K562 (cell line): ENCODE results near the gene C2orf81. TPM values are rescaled to one million over a fixed set of nuclear protein-coding genes. Genes with fewer than 3 reads are reported as not detected.

Experiments
- ATAC-seq: fragments of 200-7000 bp; cut with Tn5 transposase; 3 replicates; pipeline ENCODE4 v1.9.1; 2020; ENCODE audit warnings: moderate library complexity
- BruUV-seq: library from RNA; stranded (reverse); fragments of 400-500 nt; replicated peaks from 2 replicates; lab custom pipeline; 2021; lab: Mats Ljungman, UMichigan
- CTCF ChIA-PET: fragments of 300-600 bp; formaldehyde crosslinking; extraction: SDS; loops from one replicate; lab custom pipeline; 2021; ENCODE audit warnings: low intra/inter-chr PET ratio; lab: Yijun Ruan, JAX
- POLR2A ChIA-PET: fragments of 300-600, 350-650 bp; sonication (Branson Sonifier 250); formaldehyde crosslinking; extraction: SDS; loops from one replicate; lab custom pipeline; 2021; ENCODE audit warnings: antibody characterized with exemption, inconsistent platforms; lab: Yijun Ruan, JAX
- DNase-seq, 4 experiments: peaks; one replicate each; pipeline versions ENCODE4 v3.0.0 to v3.0.0-alpha.2; 2011 to 2018; ENCODE audit warnings: low spot score in 3 of 4, mixed read lengths in 3 of 4; ENCODE audit errors: extremely low read depth in 1 of 4
- FAIRE-seq: peaks from 2 replicates; lab custom pipeline; 2011; peaks lifted over from hg19 to GRCh38; lab: Jason Lieb, UNC
- H2AFZ ChIP-seq: 2 replicates; pipeline ENCODE4 v1.6.0; 2011; ENCODE audit warnings: low read depth, low read length, control low read depth, inconsistent platforms
- H3K27ac ChIP-seq: fragments of 200-600 bp; 3 replicates; pipeline ENCODE4 v1.8.0; 2011; ENCODE audit warnings: low read depth, mild to moderate bottlenecking, control low read depth, inconsistent platforms, low read length, moderate library complexity, mixed read lengths; ENCODE audit errors: extremely low read depth
- H3K27me3 ChIP-seq, 2 experiments: fragments of 300-600 bp in 1 of 2; 2 replicates in 1 of 2; 3 replicates in 1 of 2; pipeline versions ENCODE4 v1.6.0 to v1.8.0; 2011; ENCODE audit warnings: inconsistent platforms in 2 of 2, low read length in 2 of 2, mild to moderate bottlenecking in 1 of 2, mixed read lengths in 1 of 2, moderate library complexity in 1 of 2; ENCODE audit not compliant: control insufficient read depth in 2 of 2, insufficient read depth in 2 of 2
- H3K36me3 ChIP-seq: fragments of 300-600 bp; 3 replicates; pipeline ENCODE4 v1.8.0; 2011; ENCODE audit warnings: mild to moderate bottlenecking, low read length, inconsistent platforms; ENCODE audit not compliant: control insufficient read depth, insufficient read depth
- H3K4me1 ChIP-seq, 2 experiments: fragments of 200-600 bp in 1 of 2; replicated peaks in 1 of 2; 2 replicates in 1 of 2; 3 replicates in 1 of 2; pipeline versions ENCODE4 v1.5.1 to v1.8.0; 2011; ENCODE audit warnings: inconsistent platforms in 2 of 2, low read length in 2 of 2, mild to moderate bottlenecking in 1 of 2, mixed read lengths in 1 of 2, moderate library complexity in 1 of 2; ENCODE audit not compliant: control insufficient read depth in 2 of 2, insufficient read depth in 2 of 2
- H3K4me2 ChIP-seq: 2 replicates; pipeline ENCODE4 v1.6.1; 2011; ENCODE audit warnings: low read length, control low read depth, inconsistent platforms, mixed read lengths; ENCODE audit not compliant: insufficient read depth
- H3K4me3 ChIP-seq: fragments of 200-600 bp; sonication (generic), shearing (Covaris generic); 2 replicates; pipeline ENCODE4 v1.5.1; 2016; ENCODE audit warnings: control low read depth, inconsistent platforms
- H3K79me2 ChIP-seq: fragments of 200-600 bp; 3 replicates; pipeline ENCODE4 v1.8.0; 2011; ENCODE audit warnings: low read length, inconsistent platforms; ENCODE audit not compliant: control insufficient read depth, insufficient read depth
- H3K9ac ChIP-seq, 2 experiments: 2 replicates each; pipeline versions ENCODE4 v1.6.0 to v1.6.1; 2011; ENCODE audit warnings: low read depth in 2 of 2, low read length in 2 of 2, control low read depth in 1 of 2, inconsistent platforms in 1 of 2, mild to moderate bottlenecking in 1 of 2, mixed read lengths in 1 of 2; ENCODE audit not compliant: insufficient read depth in 1 of 2
- H3K9me1 ChIP-seq: one replicate; pipeline ENCODE4 v1.6.0; 2011; ENCODE audit warnings: inconsistent platforms, mild to moderate bottlenecking, low read length, moderate library complexity; ENCODE audit not compliant: control insufficient read depth, insufficient read depth
- H3K9me3 ChIP-seq: replicated peaks from 2 replicates; pipeline ENCODE4 v1.5.1; 2011; ENCODE audit warnings: low read depth, low read length, inconsistent platforms; ENCODE audit not compliant: control insufficient read depth, insufficient read depth
- H4K20me1 ChIP-seq: replicated peaks from 2 replicates; pipeline ENCODE4 v1.6.1; 2011; ENCODE audit warnings: low read length, inconsistent platforms, mixed read lengths; ENCODE audit not compliant: control insufficient read depth, insufficient read depth
- BCL6 ChIP-seq: fragments of 250-450 bp; sonication (Bioruptor Pico); IDR thresholded peaks from 2 replicates; pipeline ENCODE4 v1.4.0; 2020
- BHLHE40 ChIP-seq: IDR thresholded peaks from 2 replicates; pipeline ENCODE4 v1.6.1; 2011; ENCODE audit warnings: low read length, improper control_type of control experiment
- FOXK1 ChIP-seq: sonication (generic); formaldehyde crosslinking; IDR thresholded peaks from 2 replicates; pipeline ENCODE4 v1.8.0; 2022; ENCODE audit warnings: missing genetic modification reagents, mild to moderate bottlenecking, borderline replicate concordance
- MED1 ChIP-seq: sonication (generic); formaldehyde crosslinking; IDR thresholded peaks from 2 replicates; pipeline ENCODE4 v1.8.1; 2023; ENCODE audit warnings: missing genetic modification reagents, borderline replicate concordance
- MXI1 ChIP-seq: IDR thresholded peaks from 2 replicates; pipeline ENCODE4 v1.6.1; 2011; ENCODE audit warnings: low read depth, mild to moderate bottlenecking, improper control_type of control experiment, low read length
- MYC ChIP-seq, 2 experiments: fragments of 250-450 bp in 1 of 2; sonication (Bioruptor Pico) in 1 of 2; IDR thresholded peaks; 2 replicates each; pipeline versions ENCODE4 v1.5.1 to v1.6.1; 2012 to 2021; ENCODE audit warnings: low read depth in 2 of 2, borderline replicate concordance in 1 of 2, improper control_type of control experiment in 1 of 2, low read length in 1 of 2, mild to moderate bottlenecking in 1 of 2, moderate library complexity in 1 of 2
- NCOR1 ChIP-seq: fragments of 450-650 bp; IDR thresholded peaks from 2 replicates; pipeline ENCODE4 v1.6.1; 2016; ENCODE audit warnings: mild to moderate bottlenecking, moderate library complexity
- POLR2H ChIP-seq: IDR thresholded peaks from 2 replicates; pipeline ENCODE4 v1.6.1; 2016; ENCODE audit warnings: missing genetic modification characterization, low read depth, mild to moderate bottlenecking, control low read depth, missing compliant biosample characterization, moderate library complexity
- RBM34 ChIP-seq: fragments of 200-400 bp; formaldehyde crosslinking; IDR thresholded peaks from 2 replicates; pipeline ENCODE4 v1.6.1; 2018; ENCODE audit warnings: low read length, borderline replicate concordance; ENCODE audit not compliant: insufficient read depth
- TCFL5 ChIP-seq: fragments of 250-450 bp; sonication (Bioruptor Pico); conservative IDR thresholded peaks from 2 replicates; pipeline ENCODE4 v1.6.1; 2021; ENCODE audit warnings: mild to moderate bottlenecking, moderate library complexity, matching md5 sums
- ZBTB1 ChIP-seq: sonication (generic); formaldehyde crosslinking; IDR thresholded peaks from 2 replicates; pipeline ENCODE4 v1.8.1; 2023; ENCODE audit warnings: missing genetic modification reagents, low read depth, mild to moderate bottlenecking, borderline replicate concordance
- ZBTB8A ChIP-seq: fragments of 450-650 bp; IDR thresholded peaks from 2 replicates; pipeline ENCODE4 v1.6.1; 2018; ENCODE audit warnings: mild to moderate bottlenecking, moderate library complexity; ENCODE audit not compliant: partially characterized antibody
- WGBS: fragments of 100-300 bp; shearing (Covaris generic); methylation state at CpG from one replicate; pipeline ENCODE4 v1.1.6; 2016; ENCODE audit warnings: low coverage, mixed read lengths; ENCODE audit not compliant: insufficient coverage; ENCODE audit errors: missing lambda C conversion rate; 5-methylcytosine and 5-hydroxymethylcytosine counted together
- in situ Hi-C: fragments of 300-500 bp; cut with MboI; formaldehyde crosslinking; loops from 4 replicates; pipeline ENCODE4 v1.15.0; 2018; ENCODE audit warnings: inconsistent platforms, mixed read lengths
- intact Hi-C: fragments of 100-400 bp; cut with micrococcal nuclease; formaldehyde crosslinking; loops from 2 replicates; pipeline ENCODE4 v1.14.2; 2022
- polyA plus RNA-seq, 8 experiments: library from polyadenylated mRNA; depleted of rRNA in 4 of 8; stranded (reverse) in 5 of 8; unstranded in 3 of 8; fragments of >200 nt; fragmentation: Nextera tagmentation in 2 of 8; fragmentation: Illumina TruSeq in 1 of 8; extraction: Ambion mirVana in 2 of 8; extraction: Trizol in 1 of 8; gene quantifications; 2 replicates each; pipeline versions ENCODE4 v1.2.1 to v1.2.3, GENCODE V29; 2011 to 2014; ENCODE audit warnings: inconsistent platforms in 1 of 8, missing spikeins in 1 of 8
- total RNA-seq, 7 experiments: library from RNA; depleted of rRNA in 6 of 7; stranded (reverse); fragments of >200 nt in 6 of 7; fragmentation: Illumina TruSeq in 2 of 7; extraction: Trizol in 2 of 7; gene quantifications; 2 replicates each; pipeline versions ENCODE4 v1.2.1 to v1.2.3, GENCODE V29; 2011 to 2021; ENCODE audit warnings: low replicate concordance in 1 of 7
- TF ChIP-seq, protein P1 (sequence below): fragments of 450-650 bp; IDR thresholded peaks from 2 replicates; pipeline ENCODE4 v1.6.1; 2017; ENCODE audit warnings: antibody characterized with exemption, mild to moderate bottlenecking
- TF ChIP-seq, protein P2 (sequence below), 3 experiments: IDR thresholded peaks in 2 of 3; conservative IDR thresholded peaks in 1 of 3; 2 replicates each; pipeline ENCODE4 v1.5.1; 2011 to 2012; ENCODE audit warnings: low read length in 3 of 3, mild to moderate bottlenecking in 3 of 3, control low read depth in 2 of 3, improper control_type of control experiment in 1 of 3, inconsistent platforms in 1 of 3, low read depth in 1 of 3, mixed read lengths in 1 of 3, moderate library complexity in 1 of 3; ENCODE audit not compliant: insufficient read depth in 2 of 3
- TF ChIP-seq, protein P3 (sequence below): fragments of 200-800 bp; sonication (Bioruptor generic); IDR thresholded peaks from 2 replicates; pipeline ENCODE4 v1.6.1; 2017; ENCODE audit warnings: missing genetic modification characterization, missing compliant biosample characterization

Gene C2orf81
- total and polyA plus RNA-seq, 9 of the 15 experiments (the other 6 are each of a cell fraction or from before 2014, with no cell fraction given), result 0.06 TPM; not detected in 8

DNA sequence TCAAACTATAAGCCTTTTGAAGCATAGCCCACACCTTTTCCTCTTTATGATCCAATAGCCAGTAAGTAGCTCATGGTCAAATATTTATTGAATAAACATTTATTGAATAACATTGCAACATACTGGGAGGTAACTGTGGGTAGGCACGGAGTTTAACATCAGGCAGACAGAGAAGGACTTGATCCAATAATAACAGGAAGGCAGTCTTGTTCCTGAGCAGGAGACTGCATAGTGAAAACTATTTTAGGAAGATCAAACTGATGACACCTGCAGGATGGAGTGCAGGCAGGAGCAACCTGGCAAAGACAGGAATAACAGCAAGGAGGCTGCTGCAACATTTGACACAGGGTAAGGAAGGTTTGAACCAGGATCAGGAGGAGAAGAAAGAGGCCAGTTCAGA is 38.2 kb downstream of the C2orf81 start:
- peaks cover 12% of the 10 kb centered on the region; the same call in 2 of the 3 replicates for H3K36me3 ChIP-seq
- FAIRE-seq (no peak), DNase-seq (no peak), ATAC-seq (no peak)
- peaks cover 8 to 24% of the 10 kb centered on the region in 2 experiments; a peak in 4 of 5 replicates for H3K4me1 ChIP-seq
- no peak overlapping the region for H3K4me2 ChIP-seq
- in situ Hi-C loops, result no loop called here
- CTCF ChIA-PET, result no interaction called here
- H3K27me3 ChIP-seq, result no peaks in the 10 kb centered on the region
- no peak overlapping the region for H3K4me3 ChIP-seq
- H3K9me3 ChIP-seq, result no peaks in the 10 kb centered on the region
- no peaks in the 10 kb centered on the region for H3K9me1 ChIP-seq
- BruUV-seq, result no TSS peak
- peaks cover 3% of the 10 kb centered on the region; the same call in 1 of the 2 replicates for H4K20me1 ChIP-seq
- no peak overlapping the region for H3K27ac ChIP-seq
- no peak overlapping the region for H2AFZ ChIP-seq
- POLR2A ChIA-PET, result interaction anchor here (0.6 kb wide), 1 partner anchor 8 kb away, joined by 3 read pairs; no protein-coding TSS in a partner anchor
- WGBS, result 29% methylated on average over 1 of the region's 1 CpG
- intact Hi-C loops, result no loop called here
- peaks cover 12% of the 10 kb centered on the region; the same call in 2 of the 3 replicates for H3K79me2 ChIP-seq
- H3K9ac ChIP-seq, result no peak overlapping the region
- TF ChIP-seq ZBTB8A (no peak), NCOR1 (no peak), TCFL5 (CRISPR knock-in tag) (no peak), RBM34 (no peak), FOXK1 (no peak), MED1 (CRISPR knock-in tag) (no peak), BCL6 (CRISPR knock-in tag) (no peak), BHLHE40 (no peak), MXI1 (no peak), ZBTB1 (CRISPR knock-in tag) (no peak), POLR2H (no peak), MYC (IDR thresholded peaks at IDR 0.05; ENCODE audit: low read depth, low read length) (no peak), MYC (CRISPR knock-in tag; IDR thresholded peaks at IDR 0.05; ENCODE audit: borderline replicate concordance, low read depth) (no peak)
- TF ChIP-seq, protein P1, sequence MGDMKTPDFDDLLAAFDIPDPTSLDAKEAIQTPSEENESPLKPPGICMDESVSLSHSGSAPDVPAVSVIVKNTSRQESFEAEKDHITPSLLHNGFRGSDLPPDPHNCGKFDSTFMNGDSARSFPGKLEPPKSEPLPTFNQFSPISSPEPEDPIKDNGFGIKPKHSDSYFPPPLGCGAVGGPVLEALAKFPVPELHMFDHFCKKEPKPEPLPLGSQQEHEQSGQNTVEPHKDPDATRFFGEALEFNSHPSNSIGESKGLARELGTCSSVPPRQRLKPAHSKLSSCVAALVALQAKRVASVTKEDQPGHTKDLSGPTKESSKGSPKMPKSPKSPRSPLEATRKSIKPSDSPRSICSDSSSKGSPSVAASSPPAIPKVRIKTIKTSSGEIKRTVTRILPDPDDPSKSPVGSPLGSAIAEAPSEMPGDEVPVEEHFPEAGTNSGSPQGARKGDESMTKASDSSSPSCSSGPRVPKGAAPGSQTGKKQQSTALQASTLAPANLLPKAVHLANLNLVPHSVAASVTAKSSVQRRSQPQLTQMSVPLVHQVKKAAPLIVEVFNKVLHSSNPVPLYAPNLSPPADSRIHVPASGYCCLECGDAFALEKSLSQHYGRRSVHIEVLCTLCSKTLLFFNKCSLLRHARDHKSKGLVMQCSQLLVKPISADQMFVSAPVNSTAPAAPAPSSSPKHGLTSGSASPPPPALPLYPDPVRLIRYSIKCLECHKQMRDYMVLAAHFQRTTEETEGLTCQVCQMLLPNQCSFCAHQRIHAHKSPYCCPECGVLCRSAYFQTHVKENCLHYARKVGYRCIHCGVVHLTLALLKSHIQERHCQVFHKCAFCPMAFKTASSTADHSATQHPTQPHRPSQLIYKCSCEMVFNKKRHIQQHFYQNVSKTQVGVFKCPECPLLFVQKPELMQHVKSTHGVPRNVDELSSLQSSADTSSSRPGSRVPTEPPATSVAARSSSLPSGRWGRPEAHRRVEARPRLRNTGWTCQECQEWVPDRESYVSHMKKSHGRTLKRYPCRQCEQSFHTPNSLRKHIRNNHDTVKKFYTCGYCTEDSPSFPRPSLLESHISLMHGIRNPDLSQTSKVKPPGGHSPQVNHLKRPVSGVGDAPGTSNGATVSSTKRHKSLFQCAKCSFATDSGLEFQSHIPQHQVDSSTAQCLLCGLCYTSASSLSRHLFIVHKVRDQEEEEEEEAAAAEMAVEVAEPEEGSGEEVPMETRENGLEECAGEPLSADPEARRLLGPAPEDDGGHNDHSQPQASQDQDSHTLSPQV, result no peak
- TF ChIP-seq, protein P2, sequence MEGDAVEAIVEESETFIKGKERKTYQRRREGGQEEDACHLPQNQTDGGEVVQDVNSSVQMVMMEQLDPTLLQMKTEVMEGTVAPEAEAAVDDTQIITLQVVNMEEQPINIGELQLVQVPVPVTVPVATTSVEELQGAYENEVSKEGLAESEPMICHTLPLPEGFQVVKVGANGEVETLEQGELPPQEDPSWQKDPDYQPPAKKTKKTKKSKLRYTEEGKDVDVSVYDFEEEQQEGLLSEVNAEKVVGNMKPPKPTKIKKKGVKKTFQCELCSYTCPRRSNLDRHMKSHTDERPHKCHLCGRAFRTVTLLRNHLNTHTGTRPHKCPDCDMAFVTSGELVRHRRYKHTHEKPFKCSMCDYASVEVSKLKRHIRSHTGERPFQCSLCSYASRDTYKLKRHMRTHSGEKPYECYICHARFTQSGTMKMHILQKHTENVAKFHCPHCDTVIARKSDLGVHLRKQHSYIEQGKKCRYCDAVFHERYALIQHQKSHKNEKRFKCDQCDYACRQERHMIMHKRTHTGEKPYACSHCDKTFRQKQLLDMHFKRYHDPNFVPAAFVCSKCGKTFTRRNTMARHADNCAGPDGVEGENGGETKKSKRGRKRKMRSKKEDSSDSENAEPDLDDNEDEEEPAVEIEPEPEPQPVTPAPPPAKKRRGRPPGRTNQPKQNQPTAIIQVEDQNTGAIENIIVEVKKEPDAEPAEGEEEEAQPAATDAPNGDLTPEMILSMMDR (IDR thresholded peaks at IDR 0.05 in 2 of 3, conservative IDR thresholded peaks at IDR 0.05 in 1 of 3; ENCODE audit: insufficient read depth in 2 of 3, low read depth in 1 of 3, low read length in 3 of 3), result no peak
- TF ChIP-seq, protein P3, sequence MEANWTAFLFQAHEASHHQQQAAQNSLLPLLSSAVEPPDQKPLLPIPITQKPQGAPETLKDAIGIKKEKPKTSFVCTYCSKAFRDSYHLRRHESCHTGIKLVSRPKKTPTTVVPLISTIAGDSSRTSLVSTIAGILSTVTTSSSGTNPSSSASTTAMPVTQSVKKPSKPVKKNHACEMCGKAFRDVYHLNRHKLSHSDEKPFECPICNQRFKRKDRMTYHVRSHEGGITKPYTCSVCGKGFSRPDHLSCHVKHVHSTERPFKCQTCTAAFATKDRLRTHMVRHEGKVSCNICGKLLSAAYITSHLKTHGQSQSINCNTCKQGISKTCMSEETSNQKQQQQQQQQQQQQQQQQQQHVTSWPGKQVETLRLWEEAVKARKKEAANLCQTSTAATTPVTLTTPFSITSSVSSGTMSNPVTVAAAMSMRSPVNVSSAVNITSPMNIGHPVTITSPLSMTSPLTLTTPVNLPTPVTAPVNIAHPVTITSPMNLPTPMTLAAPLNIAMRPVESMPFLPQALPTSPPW (CRISPR knock-in tag), result no peak
